GM12865 (cell line): Measurements from ENCODE around the gene EVA1B.

Experiments used
- DNase-seq: peaks from one replicate; pipeline ENCODE4 v3.0.0; 2010; ENCODE audit warnings: low read depth
- H3K4me3 ChIP-seq: 2 replicates; pipeline ENCODE4 v1.5.1; 2011; ENCODE audit warnings: mild to moderate bottlenecking, low read depth, low read length, control low read depth
- CTCF ChIP-seq: IDR thresholded peaks from 2 replicates; pipeline ENCODE4 v1.5.1; 2011; ENCODE audit warnings: low read length, control low read depth, low read depth, inconsistent platforms; ENCODE audit not compliant: insufficient read depth; ENCODE audit errors: missing control alignments

EVA1B gene

GRCh38 chr1:36320767-36321118 lies 2.7 kb downstream of the EVA1B start:
- DNase-seq = no peak
- no peak overlapping the region; the same call in 1 of the 2 replicates for H3K4me3 ChIP-seq
- TF ChIP-seq CTCF = no peak

- DNase-seq = no peak
- no peak overlapping the region for H3K4me3 ChIP-seq
- TF ChIP-seq CTCF = no peak
Observed at GRCh38 chr1:36320291-36320761, 3.1 kb downstream of the EVA1B start.

GRCh38 chr1:36309397-36309796 lies 14.0 kb downstream of the EVA1B start:
- no peak for TF ChIP-seq CTCF

GRCh38 chr1:36307601-36308330 lies 15.7 kb downstream of the EVA1B start:
- no peak for DNase-seq
- peak overlapping the region; percentile 79 for H3K4me3 ChIP-seq
- TF ChIP-seq CTCF = no peak

More at GRCh38 chr1:36309397-36309796, 14.0 kb downstream of the EVA1B start:
- no peak overlapping the region for H3K4me3 ChIP-seq
- no peak for DNase-seq

GRCh38 chr1:36306902-36307456 lies 16.5 kb downstream of the EVA1B start:
- no peak for TF ChIP-seq CTCF
- peak overlapping the region; percentile 79 for H3K4me3 ChIP-seq
- DNase-seq = peak; percentile 96

GRCh38 chr1:36306210-36306901 lies 17.1 kb downstream of the EVA1B start, which contains the start of gene SH3D21:
TSS of gene SH3D21 (plus strand) at chr1:36306368. CDS start at chr1:36306421, 53 bp downstream.
- H3K4me3 ChIP-seq = peak within 1 kb of the TSS; percentile 79
- peak; percentile 4 for TF ChIP-seq CTCF
- peak; percentile 50 for DNase-seq
